Measurements from ENCODE around the gene RPL13.

The RPL13 gene

GRCh38 chr16:89564476-89565255 is 4.2 kb downstream of the RPL13 start:
- no peak for DNase-seq (ENCODE audit: low spot score)
- in situ Hi-C loops (cut with MboI; ENCODE audit: low sequenced_read_pairs, unreplicated experiment), result no loop called here
- TF ChIP-seq CTCF (IDR thresholded peaks at IDR 0.05; ENCODE audit: borderline replicate concordance, control extremely low read depth, extremely low read depth, insufficient read depth, missing control alignments), result no peak

GRCh38 chr16:89565256-89565505 is 4.7 kb downstream of the RPL13 start:
- TF ChIP-seq CTCF (IDR thresholded peaks at IDR 0.05; ENCODE audit: borderline replicate concordance, control extremely low read depth, extremely low read depth, insufficient read depth, missing control alignments), result no peak
- in situ Hi-C loops (cut with MboI; ENCODE audit: low sequenced_read_pairs, unreplicated experiment), result no loop called here
- no peak for DNase-seq (ENCODE audit: low spot score)

- TF ChIP-seq CTCF (IDR thresholded peaks at IDR 0.05; ENCODE audit: borderline replicate concordance, control extremely low read depth, extremely low read depth, insufficient read depth, missing control alignments), result peak; percentile 58
- DNase-seq (ENCODE audit: low spot score), result peak; percentile 72
- in situ Hi-C loops (cut with MboI; ENCODE audit: low sequenced_read_pairs, unreplicated experiment), result no loop called here
Measured at GRCh38 chr16:89565506-89566372, 5.3 kb downstream of the RPL13 start.

GRCh38 chr16:89567656-89568594 is 7.4 kb downstream of the RPL13 start:
- TF ChIP-seq CTCF (IDR thresholded peaks at IDR 0.05; ENCODE audit: borderline replicate concordance, control extremely low read depth, extremely low read depth, insufficient read depth, missing control alignments), result no peak
- no peak for DNase-seq (ENCODE audit: low spot score)
- in situ Hi-C loops (cut with MboI; ENCODE audit: low sequenced_read_pairs, unreplicated experiment), result no loop called here

GRCh38 chr16:89569506-89570341 is 9.2 kb downstream of the RPL13 start:
- in situ Hi-C loops (cut with MboI; ENCODE audit: low sequenced_read_pairs, unreplicated experiment), result no loop called here
- no peak for DNase-seq (ENCODE audit: low spot score)
- no peak for TF ChIP-seq CTCF (IDR thresholded peaks at IDR 0.05; ENCODE audit: borderline replicate concordance, control extremely low read depth, extremely low read depth, insufficient read depth, missing control alignments)
